ENCODE measurements around the gene ZNF787. TPM values are rescaled to one million over a fixed set of nuclear protein-coding genes. Genes with fewer than 3 reads are reported as not detected.

The ZNF787 gene
- polyA plus RNA-seq, 2 of the 4 experiments (the other 2 are of a cell fraction): 12.5 to 35.1 TPM

- H3K4me1 ChIP-seq: peaks cover 14% of the 10 kb centered on the region; the same call in 2 of the 3 replicates
- 91% methylated on average over 12 of the region's 12 CpGs for WGBS (ENCODE audit: missing lambda C conversion rate)
- H3K4me3 ChIP-seq: no peak overlapping the region
- H3K9me3 ChIP-seq: no peaks in the 10 kb centered on the region
- ChIA-PET POLR2A (interaction anchor here (0.7 kb wide), 1 partner anchor 24 kb away, joined by 3 read pairs; the partner anchor contains the start of gene ZNF787), CTCF (no interaction called here)
- no peak for TF ChIP-seq RAD21 (conservative IDR thresholded peaks at IDR 0.05 in 1 of 2, IDR thresholded peaks at IDR 0.05 in 1 of 2)
- TF ChIP-seq PHF8 (IDR thresholded peaks at IDR 0.05; ENCODE audit: borderline replicate concordance, low read depth): no peak
- TF ChIP-seq ZNF302 (CRISPR knock-in tag; IDR thresholded peaks at IDR 0.05): no peak
- no peak for TF ChIP-seq ATOH8 (CRISPR knock-in tag; IDR thresholded peaks at IDR 0.05; ENCODE audit: low read depth)
- TF ChIP-seq CTCF (IDR thresholded peaks at IDR 0.05): no peak
- TF ChIP-seq, protein P1, sequence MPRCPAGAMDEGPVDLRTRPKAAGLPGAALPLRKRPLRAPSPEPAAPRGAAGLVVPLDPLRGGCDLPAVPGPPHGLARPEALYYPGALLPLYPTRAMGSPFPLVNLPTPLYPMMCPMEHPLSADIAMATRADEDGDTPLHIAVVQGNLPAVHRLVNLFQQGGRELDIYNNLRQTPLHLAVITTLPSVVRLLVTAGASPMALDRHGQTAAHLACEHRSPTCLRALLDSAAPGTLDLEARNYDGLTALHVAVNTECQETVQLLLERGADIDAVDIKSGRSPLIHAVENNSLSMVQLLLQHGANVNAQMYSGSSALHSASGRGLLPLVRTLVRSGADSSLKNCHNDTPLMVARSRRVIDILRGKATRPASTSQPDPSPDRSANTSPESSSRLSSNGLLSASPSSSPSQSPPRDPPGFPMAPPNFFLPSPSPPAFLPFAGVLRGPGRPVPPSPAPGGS (IDR thresholded peaks at IDR 0.05): no peak
- no peak for TF ChIP-seq MAX (IDR thresholded peaks at IDR 0.05)
- no peak for TF ChIP-seq RCOR1 (IDR thresholded peaks at IDR 0.05; ENCODE audit: low read depth, low read length)
- no peak for TF ChIP-seq FOSB (CRISPR knock-in tag; IDR thresholded peaks at IDR 0.05)
- TF ChIP-seq HOXA7 (CRISPR knock-in tag; IDR thresholded peaks at IDR 0.05): no peak
- DNase-seq (ENCODE audit: low read depth in 1 of 2, low spot score in 1 of 2) (no peak), ATAC-seq (no peak), FAIRE-seq (no peak)
- no peak overlapping the region for H3K4me2 ChIP-seq
- no peak overlapping the region for H3K27ac ChIP-seq
These were observed 23.7 kb upstream of the ZNF787 start for GRCh38 chr19:56144831-56145230.

DNA sequence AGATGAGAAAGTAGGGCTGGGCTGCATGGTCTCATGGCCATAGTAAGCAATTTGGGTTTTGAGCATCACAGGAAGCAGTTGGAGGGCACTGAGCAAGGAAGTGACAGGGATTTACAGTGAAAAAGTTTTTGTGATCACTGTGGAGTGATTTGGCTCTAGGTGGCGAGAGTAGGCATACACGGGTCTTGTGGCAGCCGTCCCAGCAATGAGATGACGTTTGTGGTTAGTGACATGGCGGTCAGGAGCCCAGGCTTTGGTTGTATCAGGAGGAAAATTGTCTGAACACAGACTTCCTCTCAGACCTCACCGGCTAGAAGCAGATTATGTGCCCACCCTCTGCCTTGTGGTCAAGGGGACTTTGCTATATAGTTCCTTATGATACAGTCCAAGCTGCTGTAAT is 23.3 kb upstream of the ZNF787 start:
- no peak for DNase-seq (ENCODE audit: low read depth in 1 of 2, low spot score in 1 of 2)
- no peak for FAIRE-seq
- ATAC-seq: no peak
- no peak overlapping the region for H3K4me3 ChIP-seq
- ChIA-PET CTCF (no interaction called here), POLR2A (no interaction called here)
- WGBS (ENCODE audit: missing lambda C conversion rate): 93% methylated on average over 6 of the region's 6 CpGs
- TF ChIP-seq NR3C1 (IDR thresholded peaks at IDR 0.05) (no peak), ZNF302 (CRISPR knock-in tag; IDR thresholded peaks at IDR 0.05) (no peak), HEYL (CRISPR knock-in tag; IDR thresholded peaks at IDR 0.05) (no peak), GATA3 (IDR thresholded peaks at IDR 0.05; ENCODE audit: borderline replicate concordance) (no peak), ZSCAN20 (CRISPR knock-in tag; IDR thresholded peaks at IDR 0.05) (no peak), E2F6 (IDR thresholded peaks at IDR 0.05; ENCODE audit: borderline replicate concordance, low read depth) (no peak), ESRRA (IDR thresholded peaks at IDR 0.05; ENCODE audit: borderline replicate concordance, low read length) (no peak), ATOH8 (CRISPR knock-in tag; IDR thresholded peaks at IDR 0.05; ENCODE audit: low read depth) (no peak)
- no peaks in the 10 kb centered on the region for H3K9me3 ChIP-seq
- no peak overlapping the region for H3K4me2 ChIP-seq
- peaks cover 14% of the 10 kb centered on the region; the same call in 2 of the 3 replicates for H3K4me1 ChIP-seq
- H3K27ac ChIP-seq: no peak overlapping the region

DNA sequence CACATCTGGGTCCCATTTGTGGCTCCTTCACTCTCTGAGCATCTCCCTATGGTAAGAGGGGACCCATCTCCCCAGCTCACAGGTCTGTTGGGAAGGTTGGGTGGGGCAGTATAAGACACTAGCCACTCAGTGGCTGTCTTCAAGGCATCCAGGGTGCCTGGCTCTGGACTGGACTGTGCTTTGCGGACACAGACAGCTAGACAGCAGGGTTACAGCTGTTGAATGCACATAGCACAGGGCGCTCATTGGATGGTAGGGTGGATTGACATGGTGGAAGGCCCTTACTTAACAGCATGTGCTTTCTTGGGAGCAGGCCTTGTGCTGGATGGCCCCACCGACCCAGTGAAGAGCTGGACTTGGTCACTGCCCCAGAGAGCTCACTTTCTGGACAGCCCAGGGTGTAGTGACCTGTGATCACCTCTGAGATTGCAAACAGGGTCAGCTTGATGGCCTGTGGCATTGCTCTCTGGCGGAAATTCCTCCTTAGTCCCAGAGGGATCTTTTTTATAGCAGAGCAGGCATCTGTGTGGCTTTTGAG is 21.9 kb upstream of the ZNF787 start:
- peaks cover 16% of the 10 kb centered on the region; the same call in 2 of the 3 replicates for H3K4me1 ChIP-seq
- no peaks in the 10 kb centered on the region for H3K9me3 ChIP-seq
- WGBS (ENCODE audit: missing lambda C conversion rate): 67% methylated on average over 2 of the region's 4 CpGs
- TF ChIP-seq HDAC2 (IDR thresholded peaks at IDR 0.05) (no peak), KDM5A (IDR thresholded peaks at IDR 0.05) (no peak), MAZ (IDR thresholded peaks at IDR 0.05; ENCODE audit: borderline replicate concordance, low read depth, low read length) (no peak)
- no peak for DNase-seq (ENCODE audit: low read depth in 1 of 2, low spot score in 1 of 2)
- H3K4me3 ChIP-seq: no peak overlapping the region
- POLR2A ChIA-PET: no interaction called here
- no peak overlapping the region for H3K27ac ChIP-seq
- CTCF ChIA-PET: interaction anchor here (0.8 to 1.8 kb wide), 6 partner anchors 10 to 110 kb away, joined by 3 to 6 read pairs (median 4); no protein-coding TSS in a partner anchor
- H3K4me2 ChIP-seq: peak overlapping the region; percentile 79; the same call in 1 of the 3 replicates
- FAIRE-seq: no peak
- ATAC-seq: no peak

Measured in A549 (cell line).